ENCODE measurements around the gene TMEM88.
"Not testable (repeated sequence)": the region's sequence is repeated elsewhere in the genome, so short reads cannot be mapped to it uniquely, and the experiment has no call there.

Gene TMEM88

GRCh38 chr17:7854851-7855659 lies at the start of gene TMEM88:
TSS of gene TMEM88 (plus strand) at chr17:7855066. CDS start at chr17:7855075, 9 bp downstream.
- no peak for DNase-seq

GRCh38 chr17:7806587-7806986 lies 48.3 kb upstream of the TMEM88 start:
- no peak for DNase-seq

- no peak for DNase-seq
These were observed 47.7 kb upstream of the TMEM88 start for GRCh38 chr17:7807206-7807605.

GRCh38 chr17:7809086-7809790 lies 45.6 kb upstream of the TMEM88 start:
- DNase-seq = no peak

- not testable (repeated sequence) for DNase-seq
These were observed 45.0 kb upstream of the TMEM88 start for GRCh38 chr17:7809791-7810343.

- DNase-seq = no peak
These were observed 43.6 kb upstream of the TMEM88 start for GRCh38 chr17:7811251-7811650.

- no peak for DNase-seq
These were observed 39.9 kb upstream of the TMEM88 start for GRCh38 chr17:7814969-7815368.

- no peak for DNase-seq
These were observed 37.8 kb upstream of the TMEM88 start for GRCh38 chr17:7816926-7817642.

GRCh38 chr17:7817643-7817964 lies 37.3 kb upstream of the TMEM88 start:
- no peak for DNase-seq

- no peak for DNase-seq
These were observed 36.8 kb upstream of the TMEM88 start for GRCh38 chr17:7818026-7818425.

- no peak for DNase-seq
These were observed 35.9 kb upstream of the TMEM88 start for GRCh38 chr17:7818746-7819645.

- no peak for DNase-seq
These were observed 34.6 kb upstream of the TMEM88 start for GRCh38 chr17:7820231-7820630.

GRCh38 chr17:7822126-7822525 lies 32.7 kb upstream of the TMEM88 start:
- DNase-seq = no peak

GRCh38 chr17:7823581-7824001 lies 31.3 kb upstream of the TMEM88 start:
- DNase-seq = no peak

- DNase-seq = no peak
These were observed 30.6 kb upstream of the TMEM88 start for GRCh38 chr17:7824021-7824924.

- DNase-seq = no peak
These were observed 29.5 kb upstream of the TMEM88 start for GRCh38 chr17:7825206-7825990.

GRCh38 chr17:7830616-7831015 lies 24.2 kb upstream of the TMEM88 start:
- no peak for DNase-seq

GRCh38 chr17:7831233-7831632 lies 23.6 kb upstream of the TMEM88 start:
- DNase-seq = no peak

- DNase-seq = no peak
These were observed 22.4 kb upstream of the TMEM88 start for GRCh38 chr17:7832431-7832830.

- DNase-seq = no peak
These were observed 21.7 kb upstream of the TMEM88 start for GRCh38 chr17:7833011-7833794.
